ENCODE data around the gene KANSL1. TPM values are rescaled to one million over a fixed set of nuclear protein-coding genes. Genes with fewer than 3 reads are reported as not detected.

Gene KANSL1
- total and polyA plus RNA-seq, 2 of the 4 experiments (the other 2 are of a cell fraction): 19.1 to 49.6 TPM

DNA sequence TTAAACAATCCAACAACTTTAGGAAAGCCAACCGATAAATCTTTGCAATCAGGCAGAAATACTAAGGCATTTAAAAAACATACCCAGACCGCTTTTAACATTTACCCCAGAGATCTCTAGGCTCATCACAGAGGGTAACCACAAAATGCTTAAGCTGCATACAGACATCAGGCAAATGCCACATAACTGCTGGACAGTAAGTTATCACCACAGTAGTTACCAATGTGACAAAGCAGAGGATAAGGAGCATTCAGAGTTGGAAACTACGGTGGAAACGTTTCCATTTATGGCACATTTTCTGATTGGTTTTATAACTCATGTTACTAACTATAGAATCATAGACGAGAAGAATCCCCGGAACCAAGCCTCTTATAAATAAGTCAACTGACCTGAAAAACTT lies 77.5 kb downstream of the KANSL1 start:
- Histone ChIP-seq H4K91ac (ENCODE audit: insufficient read depth, low read depth, low read length) (no peak overlapping the region), H3K14ac (replicated peaks; ENCODE audit: low read depth, low read length) (0 out of 2 replicates have a peak overlapping the region, but pooled peaks have one; percentile 8), H3K9me1 (ENCODE audit: insufficient read depth, low read length) (peaks cover 13% of the 10 kb centered on the region; the same call in 1 of the 2 replicates), H4K20me1 (ENCODE audit: insufficient read depth, low read length) (peaks cover 93% of the 10 kb centered on the region), H3K27me3 (ENCODE audit: control insufficient read depth, insufficient read depth, low read length) (no peaks in the 10 kb centered on the region), H2AFZ (replicated peaks; ENCODE audit: low read length, poor library complexity) (no peak overlapping the region), H4K8ac (ENCODE audit: low read depth in 2 of 2, low read length in 2 of 2) (no peak overlapping the region), H4K5ac (ENCODE audit: low read depth, low read length) (no peak overlapping the region), H3K4ac (ENCODE audit: low read depth, low read length) (no peak overlapping the region), H3K4me3 (ENCODE audit: insufficient read depth, low read depth, low read length) (no peak overlapping the region), H3K36me3 (ENCODE audit: control insufficient read depth, insufficient read depth, low read length) (no peaks in the 10 kb centered on the region), H2BK15ac (ENCODE audit: low read depth, low read length) (no peak overlapping the region), H3K4me1 (ENCODE audit: control insufficient read depth, insufficient read depth, low read length) (peaks cover 8% of the 10 kb centered on the region), H3K4me2 (ENCODE audit: low read depth, low read length) (peak overlapping the region; percentile 64; the same call in 1 of the 2 replicates), H3K23ac (ENCODE audit: low read depth, low read length) (no peak overlapping the region; the same call in 1 of the 2 replicates), H3K79me1 (ENCODE audit: low read depth in 1 of 2, low read length in 2 of 2) (peaks cover 23 to 85% of the 10 kb centered on the region in 2 experiments), H2AK9ac (replicated peaks; ENCODE audit: low read depth, low read length, poor library complexity) (no peak overlapping the region), H3K9ac (ENCODE audit: low read depth, low read length) (no peak overlapping the region), H3K9me3 (ENCODE audit: control insufficient read depth, insufficient read depth, low read length) (no peaks in the 10 kb centered on the region), H2AK5ac (ENCODE audit: low read depth, low read length) (no peak overlapping the region), H3K56ac (ENCODE audit: extremely low read depth, insufficient read depth, low read length) (no peak overlapping the region), H2BK20ac (ENCODE audit: low read depth, low read length) (no peak overlapping the region), H3K27ac (ENCODE audit: insufficient read depth, low read length) (no peak overlapping the region), H3K18ac (ENCODE audit: low read depth, low read length) (no peak overlapping the region), H2BK5ac (ENCODE audit: low read depth, low read length, poor library complexity, severe bottlenecking) (no peak overlapping the region), H2BK120ac (ENCODE audit: low read depth, low read length) (no peak overlapping the region)
- 92% methylated on average over 2 of the region's 6 CpGs; no CpG with 5 or more reads in 1 of the 2 experiments for WGBS, 2 experiments (ENCODE audit: extremely low coverage in 2 of 2, insufficient read length in 1 of 2)
- ATAC-seq (ENCODE audit: low read depth) (peak; percentile 44), DNase-seq (peak; percentile 18)
- in situ Hi-C loops (cut with MboI; ENCODE audit: low sequenced_read_pairs) (no loop called here), dilution Hi-C loops (cut with HindIII; ENCODE audit: low sequenced_read_pairs, unreplicated experiment) (no loop called here), intact Hi-C loops (cut with micrococcal nuclease) (loop anchor here (5.0 kb wide), 1 partner anchor 37 kb away; no protein-coding TSS in a partner anchor)
- TF ChIP-seq ELK1 (IDR thresholded peaks at IDR 0.05; ENCODE audit: borderline replicate concordance, low read depth, low read length) (no peak), CEBPB (IDR thresholded peaks at IDR 0.05; ENCODE audit: low read depth, low read length) (no peak), CTCF (conservative IDR thresholded peaks at IDR 0.05; ENCODE audit: low read depth, low read length) (no peak), RCOR1 (IDR thresholded peaks at IDR 0.05; ENCODE audit: insufficient replicate concordance, low read length) (no peak), FOS (IDR thresholded peaks at IDR 0.05; ENCODE audit: low read depth, low read length) (no peak), POLR2A (IDR thresholded peaks at IDR 0.05; ENCODE audit: low read depth, low read length) (no peak), MXI1 (IDR thresholded peaks at IDR 0.05; ENCODE audit: borderline replicate concordance, low read depth, low read length) (no peak), BHLHE40 (IDR thresholded peaks at IDR 0.05; ENCODE audit: low read depth, low read length) (no peak), SMC3 (IDR thresholded peaks at IDR 0.05; ENCODE audit: low read depth, low read length) (no peak), RFX5 (IDR thresholded peaks at IDR 0.05; ENCODE audit: low read depth, low read length) (no peak), MAZ (IDR thresholded peaks at IDR 0.05; ENCODE audit: borderline replicate concordance, low read depth, low read length) (no peak), NFE2L2 (IDR thresholded peaks at IDR 0.05; ENCODE audit: low read depth, low read length) (no peak), RAD21 (IDR thresholded peaks at IDR 0.05; ENCODE audit: low read length) (no peak), CHD1 (IDR thresholded peaks at IDR 0.05; ENCODE audit: low read depth, low read length) (no peak), MAFK (IDR thresholded peaks at IDR 0.05; ENCODE audit: low read depth, low read length) (no peak)
- TF ChIP-seq, protein P1, sequence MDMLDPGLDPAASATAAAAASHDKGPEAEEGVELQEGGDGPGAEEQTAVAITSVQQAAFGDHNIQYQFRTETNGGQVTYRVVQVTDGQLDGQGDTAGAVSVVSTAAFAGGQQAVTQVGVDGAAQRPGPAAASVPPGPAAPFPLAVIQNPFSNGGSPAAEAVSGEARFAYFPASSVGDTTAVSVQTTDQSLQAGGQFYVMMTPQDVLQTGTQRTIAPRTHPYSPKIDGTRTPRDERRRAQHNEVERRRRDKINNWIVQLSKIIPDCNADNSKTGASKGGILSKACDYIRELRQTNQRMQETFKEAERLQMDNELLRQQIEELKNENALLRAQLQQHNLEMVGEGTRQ (IDR thresholded peaks at IDR 0.05; ENCODE audit: low read depth, low read length): no peak
- no TSS peak for BruUV-seq (replicated peaks)
- ChIA-PET CTCF (no interaction called here), POLR2A (ENCODE audit: unreplicated experiment) (no interaction called here)

All from IMR-90 (cell line).